Measurements from ENCODE around the gene AUP1. TPM values are rescaled to one million over a fixed set of nuclear protein-coding genes. Genes with fewer than 3 reads are reported as not detected.

Gene AUP1
- total RNA-seq, 4 donors from 2014 or later = 96.9 to 109 (median 102) TPM

DNA sequence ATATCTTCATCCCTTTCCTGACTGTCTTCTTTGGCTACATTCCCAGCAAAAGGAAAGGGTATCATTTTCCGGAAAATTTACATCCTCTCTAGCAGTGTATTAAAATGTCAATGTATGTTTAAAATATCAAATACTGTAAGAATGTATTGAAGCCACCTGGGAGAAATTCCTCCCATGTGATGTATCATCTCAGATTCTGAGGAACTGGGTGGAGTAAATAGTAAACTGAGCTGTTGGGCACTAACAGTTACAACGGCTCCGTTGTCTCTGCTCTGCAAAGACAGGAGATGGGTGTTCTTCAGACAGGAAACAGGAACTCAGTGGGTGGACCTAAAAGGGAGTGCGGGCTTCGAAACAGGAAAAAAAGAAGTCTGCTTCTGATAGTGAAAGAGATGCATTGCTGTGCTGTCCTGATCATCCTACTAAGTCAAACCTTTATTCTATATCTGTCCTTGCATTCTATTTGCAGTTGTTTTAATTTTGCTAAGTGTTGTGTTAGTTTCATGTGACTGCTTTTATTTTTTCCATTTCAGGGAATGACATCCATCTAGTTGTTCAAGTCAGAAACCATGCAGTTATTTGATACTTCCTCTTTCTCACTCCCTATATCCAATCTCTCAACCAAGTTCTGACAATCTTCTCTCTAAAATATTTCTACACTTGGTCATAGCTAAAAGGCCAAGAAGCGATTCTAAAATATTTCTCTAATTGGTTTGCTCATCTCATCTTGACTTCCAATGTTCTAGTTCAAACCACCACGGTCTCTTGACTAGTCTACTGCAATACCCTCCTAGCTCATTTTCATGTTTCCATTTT lies 44.4 kb upstream of the AUP1 start:
- TF ChIP-seq, protein P1, sequence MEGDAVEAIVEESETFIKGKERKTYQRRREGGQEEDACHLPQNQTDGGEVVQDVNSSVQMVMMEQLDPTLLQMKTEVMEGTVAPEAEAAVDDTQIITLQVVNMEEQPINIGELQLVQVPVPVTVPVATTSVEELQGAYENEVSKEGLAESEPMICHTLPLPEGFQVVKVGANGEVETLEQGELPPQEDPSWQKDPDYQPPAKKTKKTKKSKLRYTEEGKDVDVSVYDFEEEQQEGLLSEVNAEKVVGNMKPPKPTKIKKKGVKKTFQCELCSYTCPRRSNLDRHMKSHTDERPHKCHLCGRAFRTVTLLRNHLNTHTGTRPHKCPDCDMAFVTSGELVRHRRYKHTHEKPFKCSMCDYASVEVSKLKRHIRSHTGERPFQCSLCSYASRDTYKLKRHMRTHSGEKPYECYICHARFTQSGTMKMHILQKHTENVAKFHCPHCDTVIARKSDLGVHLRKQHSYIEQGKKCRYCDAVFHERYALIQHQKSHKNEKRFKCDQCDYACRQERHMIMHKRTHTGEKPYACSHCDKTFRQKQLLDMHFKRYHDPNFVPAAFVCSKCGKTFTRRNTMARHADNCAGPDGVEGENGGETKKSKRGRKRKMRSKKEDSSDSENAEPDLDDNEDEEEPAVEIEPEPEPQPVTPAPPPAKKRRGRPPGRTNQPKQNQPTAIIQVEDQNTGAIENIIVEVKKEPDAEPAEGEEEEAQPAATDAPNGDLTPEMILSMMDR (IDR thresholded peaks at IDR 0.05; ENCODE audit: low read depth) = no peak

DNA sequence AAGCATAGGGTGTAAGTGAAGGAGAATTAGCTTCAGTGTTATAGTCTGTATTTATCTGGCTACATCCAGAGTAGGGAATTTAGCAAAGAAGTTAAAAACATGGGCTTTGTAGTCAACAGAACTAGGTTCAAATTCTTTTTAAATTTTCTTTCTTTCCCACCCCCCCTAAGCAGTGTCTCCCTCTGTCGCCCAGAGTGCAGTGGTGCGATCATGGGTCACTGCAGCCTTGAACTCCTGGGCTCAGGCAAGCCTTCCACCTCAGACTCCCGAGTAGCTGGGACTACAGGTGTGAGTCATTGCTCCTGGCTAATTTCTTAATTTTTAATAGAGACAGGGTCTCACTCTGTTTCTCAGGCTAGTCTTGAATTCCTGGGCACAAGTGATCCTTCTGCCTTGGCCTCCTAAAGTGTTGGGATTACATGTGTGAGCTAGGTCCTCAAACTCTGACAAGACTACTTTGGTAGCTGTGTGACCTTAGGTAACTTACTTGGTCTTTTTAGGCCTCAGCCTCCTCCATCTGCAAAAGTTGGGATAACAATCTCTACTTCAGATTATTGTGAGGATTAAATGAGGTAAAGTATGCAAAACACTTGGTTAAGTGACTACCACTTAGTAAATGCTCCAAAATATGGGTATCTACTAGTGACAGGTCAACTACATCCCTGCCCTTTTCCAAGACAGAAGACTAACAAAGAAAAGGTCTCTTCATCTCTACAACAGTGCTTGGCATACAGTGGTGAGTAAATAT lies 42.8 kb upstream of the AUP1 start:
- TF ChIP-seq, protein P1 (IDR thresholded peaks at IDR 0.05; ENCODE audit: low read depth) = no peak

DNA sequence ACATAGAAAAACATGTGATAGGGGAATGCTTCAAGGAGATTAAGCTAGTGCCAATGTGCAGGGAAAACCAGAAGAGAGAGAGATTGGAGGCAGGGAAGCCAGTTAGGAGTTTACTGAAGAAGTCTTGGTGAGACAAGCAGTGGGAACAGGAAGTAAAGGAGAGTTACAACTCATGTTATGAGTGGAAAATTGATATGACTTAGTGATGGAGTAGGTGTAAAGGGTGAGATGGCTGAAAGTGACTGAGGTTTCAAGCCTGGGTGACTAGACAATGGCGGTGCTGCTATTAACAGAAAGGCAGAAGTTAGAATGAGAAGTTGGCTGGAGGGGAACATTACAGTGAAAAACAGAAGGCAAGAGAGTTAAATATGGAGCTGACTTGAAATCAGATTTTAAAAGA lies 41.6 kb upstream of the AUP1 start:
- TF ChIP-seq, protein P1 (IDR thresholded peaks at IDR 0.05; ENCODE audit: low read depth) = no peak

DNA sequence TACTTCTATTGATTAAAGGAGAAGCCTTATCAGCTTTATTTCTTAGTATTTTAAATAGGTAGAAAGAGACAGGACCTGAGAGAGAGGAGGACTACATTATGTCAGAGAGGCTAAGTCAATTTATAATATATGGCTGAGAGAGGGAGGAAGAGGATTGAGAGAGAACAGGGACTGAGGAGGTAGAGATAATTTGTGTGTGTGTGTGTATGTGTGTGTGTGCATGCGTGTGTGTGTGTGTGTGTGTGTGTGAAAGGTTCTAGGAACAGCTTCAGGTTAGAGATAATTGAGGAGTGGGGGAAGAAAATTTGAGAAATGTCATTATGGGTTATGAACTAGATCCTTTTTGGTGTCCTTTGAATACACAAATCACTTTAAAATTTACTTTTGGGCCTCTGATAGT lies 40.2 kb upstream of the AUP1 start:
- TF ChIP-seq, protein P1 (IDR thresholded peaks at IDR 0.05; ENCODE audit: low read depth) = no peak

DNA sequence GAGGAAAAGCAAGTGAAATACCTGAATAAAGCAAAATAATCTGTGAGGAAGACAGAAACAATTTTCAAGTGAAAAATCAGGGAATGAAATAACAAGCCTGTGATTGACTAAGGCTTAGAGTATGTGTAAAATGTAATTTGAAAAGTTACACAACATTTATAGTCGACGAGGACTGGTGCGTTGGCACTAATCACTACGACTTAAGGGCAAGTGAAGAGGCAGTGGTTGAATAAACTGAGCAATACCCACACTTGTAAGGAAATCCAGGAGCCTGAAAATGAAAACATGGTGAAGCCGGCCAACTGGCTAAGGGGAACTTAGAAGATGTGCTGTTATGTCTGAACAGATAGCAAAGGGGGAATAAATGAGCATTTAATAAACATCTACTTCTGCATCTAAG lies 38.4 kb upstream of the AUP1 start:
- TF ChIP-seq, protein P1 (IDR thresholded peaks at IDR 0.05; ENCODE audit: low read depth) = no peak

DNA sequence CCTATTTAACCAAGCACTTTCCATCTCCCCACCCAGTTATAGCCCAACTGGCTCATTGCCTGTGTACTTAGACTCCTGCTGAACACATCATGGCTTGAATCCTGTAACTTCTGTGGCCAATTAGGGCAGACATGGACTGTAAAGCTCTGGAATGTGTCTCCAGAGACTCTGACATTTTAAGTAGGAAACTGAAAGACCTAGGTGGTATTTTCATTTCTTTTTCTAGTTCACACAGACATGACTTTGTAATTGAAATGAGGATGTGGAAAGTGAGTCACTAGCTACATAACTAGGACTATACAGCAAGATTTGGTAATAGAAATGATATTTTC lies 37.2 kb upstream of the AUP1 start:
- TF ChIP-seq, protein P1 (IDR thresholded peaks at IDR 0.05; ENCODE audit: low read depth) = no peak

DNA sequence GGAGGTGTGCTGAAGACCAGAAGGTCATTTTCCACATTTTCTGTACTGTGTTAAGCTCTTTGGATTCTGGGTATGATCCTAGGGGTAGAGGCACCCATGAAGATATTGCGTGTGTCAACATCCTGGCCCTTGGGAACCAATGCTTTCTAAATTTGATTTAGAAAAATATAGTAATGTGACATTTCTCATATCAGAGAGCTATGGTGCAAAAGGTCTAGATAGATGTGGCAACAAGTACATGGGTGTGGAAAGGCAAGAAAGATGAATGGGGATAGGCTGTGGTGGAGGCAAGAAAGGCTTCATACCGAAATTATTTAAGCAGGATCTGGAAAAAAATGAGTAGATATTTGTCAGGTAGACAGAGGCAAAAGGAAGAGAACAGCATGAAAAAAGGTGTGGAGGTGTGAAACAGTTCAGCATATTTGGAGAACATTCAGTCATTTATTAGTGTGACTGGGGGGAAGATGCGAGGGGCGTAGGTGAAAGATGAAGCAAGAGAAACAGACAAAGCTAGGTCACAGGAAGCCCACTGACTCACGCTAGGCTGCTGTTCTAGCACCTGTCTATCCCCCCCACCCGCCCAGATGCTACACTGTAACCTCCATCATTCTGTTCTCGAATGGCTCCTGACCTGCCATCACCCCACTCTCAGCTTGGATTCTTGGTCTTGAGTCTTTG lies 36.7 kb upstream of the AUP1 start:
- TF ChIP-seq, protein P1 (IDR thresholded peaks at IDR 0.05; ENCODE audit: low read depth) = no peak
